NCI-H1436 (cell line): Measurements from ENCODE around the gene IL10RA.
A peak's percentile ranks its signal among the peaks of the same experiment; 100 is the strongest.
"Not testable (repeated sequence)": the region's sequence is repeated elsewhere in the genome, so short reads cannot be mapped to it uniquely, and the experiment has no call there.

Source experiments
- DNase-seq: peaks from one replicate; lab custom pipeline; 2025; lab: John Stamatoyannopoulos, UW

The IL10RA gene

DNA sequence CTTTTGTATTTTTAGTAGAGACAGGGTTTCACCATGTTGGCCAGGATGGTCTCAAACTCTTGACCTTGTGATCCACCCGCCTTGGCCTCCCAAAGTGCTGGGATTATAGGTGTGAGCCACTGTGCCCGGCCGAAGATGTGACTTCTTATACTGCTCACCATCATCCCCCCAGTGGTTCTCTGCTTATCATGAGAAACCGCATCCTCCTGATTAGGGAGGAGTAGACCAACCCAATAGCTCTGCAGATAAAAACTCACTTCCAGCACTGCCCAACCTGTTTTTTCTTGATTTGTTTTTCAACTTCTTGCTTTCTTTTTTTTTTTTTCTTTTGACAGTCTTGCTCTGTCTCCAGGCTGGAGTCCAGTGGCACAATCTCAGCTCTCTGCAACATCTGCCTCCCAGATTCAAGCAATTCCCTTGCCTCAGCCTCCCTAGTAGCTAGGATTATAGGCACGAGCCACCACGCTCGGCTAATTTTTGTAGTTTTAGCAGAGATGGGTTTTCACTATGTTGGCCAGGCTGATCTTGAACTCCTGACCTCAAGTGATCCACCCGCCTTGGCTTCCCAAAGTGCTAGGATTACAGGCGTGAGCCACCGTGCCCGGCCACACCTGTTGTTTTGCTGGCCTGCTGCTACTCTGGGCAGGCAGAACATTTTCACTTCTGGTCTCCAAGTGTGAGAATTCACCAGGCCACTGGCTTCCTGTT lies 21.5 kb downstream of the IL10RA start:
- not testable (repeated sequence) for DNase-seq

DNA sequence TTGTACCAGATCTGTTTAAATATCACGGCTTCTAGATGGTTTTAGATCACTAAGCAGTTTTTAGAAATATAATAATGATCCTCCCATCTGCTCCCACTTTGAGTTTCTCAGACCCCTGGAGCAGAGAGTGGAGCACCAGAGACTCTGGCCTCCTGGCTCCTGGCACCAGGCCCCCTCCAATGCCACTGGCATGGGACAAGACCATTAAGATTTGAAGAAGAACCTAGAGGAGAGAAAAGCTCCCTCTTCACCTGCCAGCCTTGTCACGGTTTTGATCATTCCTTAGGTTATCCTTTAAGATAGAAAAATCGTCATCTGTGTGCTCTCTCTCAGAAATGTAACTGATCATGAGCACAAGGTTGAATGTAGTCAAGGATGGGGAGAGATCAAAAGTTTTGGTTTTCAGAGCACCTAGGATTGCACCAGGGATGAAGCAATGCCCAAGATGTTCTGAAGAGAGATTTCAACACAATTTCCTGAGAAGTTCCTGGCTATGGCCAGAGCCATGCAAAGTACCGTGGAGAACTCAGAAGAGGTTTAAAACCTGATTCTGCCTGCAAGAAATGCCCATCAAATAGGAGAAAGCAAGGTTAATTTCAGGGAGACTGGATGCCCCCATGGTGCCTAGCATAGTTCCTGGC lies 22.2 kb downstream of the IL10RA start:
- no peak for DNase-seq

DNA sequence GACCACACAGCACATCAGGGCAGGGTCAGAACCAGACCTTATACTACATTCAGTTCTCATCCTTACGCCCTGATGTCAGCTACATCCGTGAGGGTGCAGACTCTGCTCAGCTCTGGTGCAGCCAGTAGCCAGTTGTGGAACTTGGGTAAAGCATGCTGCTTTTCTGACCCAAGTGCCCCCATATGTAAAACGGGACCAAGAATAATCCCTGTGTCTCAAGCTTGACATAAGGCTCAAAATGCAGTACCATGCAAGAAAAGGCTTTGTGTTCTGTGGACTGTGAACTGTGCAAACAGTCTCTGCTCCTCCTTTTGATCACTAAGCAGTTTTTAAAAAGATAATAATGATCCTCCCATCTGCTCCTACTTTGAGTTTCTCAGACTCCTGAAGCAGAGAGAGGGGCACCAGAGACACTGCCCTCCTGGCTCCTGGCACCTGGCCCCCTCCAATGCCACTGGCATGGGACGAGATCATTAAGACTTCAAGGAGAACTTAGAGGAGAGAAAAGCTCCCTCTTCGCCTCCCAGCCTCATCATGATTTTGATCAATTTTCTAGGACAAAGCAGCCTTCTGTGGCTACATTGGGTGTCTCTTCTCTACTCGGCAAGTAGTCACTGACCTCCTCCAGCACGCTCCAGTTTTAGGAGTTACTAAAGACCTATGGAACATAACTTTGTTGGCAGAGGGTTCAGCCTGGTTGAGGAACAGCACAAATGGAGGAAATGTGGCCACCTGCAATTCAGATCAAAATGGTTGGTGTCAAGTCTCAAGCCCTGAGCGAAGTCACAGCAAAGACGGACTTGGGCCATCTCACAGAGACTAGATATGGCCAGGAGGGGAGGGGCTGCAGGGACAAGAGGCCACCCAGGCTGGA lies 23.9 kb downstream of the IL10RA start:
- no peak for DNase-seq

DNA sequence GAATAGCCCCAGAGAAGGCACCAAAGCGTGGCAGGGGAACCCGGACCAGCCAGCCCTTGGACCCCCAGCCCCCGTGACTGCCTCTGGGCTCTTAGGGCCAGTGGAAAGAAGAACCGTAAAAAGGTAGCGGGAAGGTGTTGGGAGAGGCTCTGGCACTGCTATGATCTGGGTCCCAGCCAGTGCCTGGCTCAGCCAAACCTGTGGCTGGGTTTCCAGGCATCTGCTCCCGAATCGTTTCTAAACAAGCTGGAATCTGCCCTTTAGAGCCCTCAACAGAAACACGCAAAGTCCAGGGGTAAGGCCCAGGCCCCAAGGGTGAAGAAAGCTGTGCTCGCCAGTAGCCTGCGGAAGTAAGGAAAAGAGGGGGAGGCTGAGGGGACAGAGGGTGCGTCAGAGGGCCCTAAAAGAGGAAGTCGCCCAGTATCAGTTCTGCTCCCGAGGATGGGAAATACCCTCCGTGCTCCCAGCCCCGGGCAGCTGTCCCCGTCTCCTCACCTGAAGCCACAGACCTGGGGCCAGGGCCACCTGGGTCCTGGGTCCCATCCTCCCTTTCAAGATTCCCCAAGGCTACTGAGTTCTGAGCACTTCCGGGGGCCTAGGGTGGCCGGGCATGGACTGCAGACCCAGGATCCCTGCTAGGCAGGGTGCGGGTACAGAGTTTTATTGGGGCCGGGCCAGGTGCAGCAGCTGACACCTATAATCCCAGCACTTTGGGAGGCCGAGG lies 24.7 kb downstream of the IL10RA start:
- no peak for DNase-seq

DNA sequence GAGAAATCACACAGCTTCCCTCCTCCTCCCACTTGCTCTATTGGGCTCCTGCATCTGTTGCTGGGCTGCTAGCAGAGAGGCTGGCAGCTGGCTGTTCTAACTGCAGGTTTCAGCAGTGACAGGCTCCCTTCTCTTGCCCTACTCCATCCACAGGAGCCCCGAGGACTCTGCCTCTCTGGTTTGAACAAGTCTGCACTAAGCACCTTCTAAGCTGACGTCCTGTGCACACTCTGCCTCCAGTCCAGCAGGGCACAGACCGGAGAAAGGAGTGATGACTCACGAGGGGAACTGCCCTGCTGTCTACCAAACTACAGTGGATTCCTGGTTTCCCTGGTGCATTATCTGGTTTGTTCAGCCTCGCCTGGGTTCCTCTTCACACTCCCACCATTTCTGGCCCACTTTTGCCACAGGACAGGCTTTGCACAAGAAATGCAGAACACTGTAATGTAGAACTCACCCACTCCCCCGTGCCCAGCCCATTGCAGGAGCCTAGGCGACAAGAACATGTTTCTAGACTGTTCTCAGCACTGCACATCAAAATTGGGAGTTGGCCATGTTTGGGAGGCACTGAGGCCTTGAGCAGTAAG lies 26.0 kb downstream of the IL10RA start:
- no peak for DNase-seq

DNA sequence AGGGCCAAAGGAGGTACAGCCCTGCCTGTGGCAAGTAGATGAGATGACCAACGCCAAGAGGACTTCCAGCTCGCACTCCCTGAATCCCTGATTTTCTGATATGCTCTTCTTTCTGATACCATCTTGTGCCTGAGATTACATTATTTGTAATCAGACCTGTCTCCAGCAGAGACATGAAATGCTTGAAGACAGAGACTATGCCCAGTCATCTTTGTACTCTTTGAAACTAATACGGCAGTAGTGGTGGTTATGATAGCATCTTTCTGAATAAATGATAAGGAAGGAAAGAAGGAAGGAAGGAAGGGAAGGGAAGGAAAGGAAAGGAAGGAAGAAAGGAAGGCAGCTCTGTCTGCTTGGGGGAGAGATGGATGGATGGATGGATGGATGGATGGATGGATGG lies 27.8 kb downstream of the IL10RA start:
- DNase-seq, result no peak

DNA sequence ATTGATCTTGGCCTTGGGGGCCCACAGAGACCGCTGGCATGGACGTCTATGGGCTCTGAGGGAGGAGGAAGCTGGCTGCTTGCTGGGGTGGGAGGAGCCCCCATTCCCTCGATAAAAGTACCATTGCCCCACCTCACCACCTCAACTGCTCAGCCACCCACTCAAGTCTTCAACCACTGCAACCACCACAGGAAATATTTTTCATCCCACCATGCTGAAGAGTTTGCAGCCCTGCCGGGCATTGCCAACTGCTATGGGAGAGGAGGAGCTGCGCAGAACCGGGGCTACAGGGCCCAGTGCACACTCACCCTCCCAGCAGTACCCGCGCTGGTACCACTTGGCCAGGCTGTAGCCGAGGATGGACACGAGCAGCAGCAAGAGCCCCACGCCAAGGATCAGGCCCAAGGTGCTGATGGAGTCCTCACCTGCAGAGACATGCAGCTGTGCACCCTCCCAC lies 29.2 kb downstream of the IL10RA start:
- no peak for DNase-seq

DNA sequence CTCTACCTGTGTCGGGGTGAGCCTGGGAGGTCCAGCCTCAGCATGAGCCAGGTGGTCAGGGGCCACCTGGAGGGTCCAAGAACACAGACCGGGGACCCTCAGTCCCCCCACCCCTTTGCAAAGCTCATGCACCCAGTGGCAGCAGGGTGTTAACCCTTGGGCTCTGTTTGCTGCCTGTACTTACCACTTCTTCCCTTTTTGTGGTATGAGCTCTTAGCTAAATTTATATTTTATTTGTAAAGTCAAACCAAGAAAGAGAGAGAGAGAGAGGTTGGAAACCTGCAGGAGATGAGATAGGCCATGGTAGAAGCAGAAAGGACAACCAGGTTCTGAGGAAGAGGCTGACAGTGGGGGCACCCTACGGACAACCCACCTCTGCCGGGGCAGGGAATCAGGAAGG lies 29.9 kb downstream of the IL10RA start:
- no peak for DNase-seq

DNA sequence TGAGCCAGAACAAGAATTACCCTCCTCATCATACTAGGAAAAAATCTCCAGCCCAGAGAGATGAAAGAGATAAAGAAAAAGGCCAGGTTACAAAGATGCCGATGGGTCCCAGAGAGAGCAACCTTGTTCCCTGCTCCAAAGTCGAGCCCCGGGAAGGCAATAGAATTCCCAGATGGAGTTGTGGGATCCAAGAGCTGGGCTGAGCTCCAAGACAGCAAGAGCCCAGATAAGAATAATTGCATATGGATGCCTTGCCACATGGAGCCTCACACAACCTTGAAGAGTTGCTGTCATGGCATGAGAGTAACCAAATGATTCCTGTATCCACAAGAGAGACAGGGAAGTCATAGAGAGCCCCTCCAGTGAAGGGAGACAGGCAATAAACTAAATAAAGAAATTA lies 30.9 kb downstream of the IL10RA start:
- no peak for DNase-seq

DNA sequence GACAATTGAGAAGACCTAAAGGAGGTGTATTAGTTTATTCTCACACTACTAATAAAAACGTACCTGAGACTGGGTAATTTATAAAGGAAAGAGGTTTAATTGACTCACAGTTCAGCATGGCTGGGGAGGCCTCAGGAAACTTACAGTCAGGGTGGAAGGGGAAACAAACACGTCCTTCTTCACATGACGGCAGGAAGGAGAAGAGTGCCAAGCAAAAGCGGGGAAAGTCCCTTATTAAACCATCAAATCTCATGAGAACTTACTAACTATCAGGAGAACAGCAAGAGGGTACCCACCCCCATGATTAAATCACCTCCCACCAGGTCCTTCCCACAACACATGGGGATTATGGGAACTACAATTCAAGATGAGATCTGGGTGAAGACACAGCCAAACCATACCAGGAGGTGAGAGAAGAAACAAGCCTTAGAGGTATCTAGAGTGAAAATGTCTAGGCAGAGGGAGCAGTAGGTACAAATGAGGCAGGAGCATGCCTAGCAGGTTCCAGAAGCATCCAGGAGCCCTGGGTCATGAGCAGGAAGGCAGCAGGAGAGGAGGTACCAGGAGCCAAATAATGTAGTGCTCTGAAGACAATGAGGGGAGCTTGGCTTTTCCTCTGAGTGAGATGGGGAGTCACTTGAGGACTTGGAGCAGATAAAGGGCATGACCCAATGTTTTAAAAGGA lies 31.6 kb downstream of the IL10RA start:
- DNase-seq, result no peak

DNA sequence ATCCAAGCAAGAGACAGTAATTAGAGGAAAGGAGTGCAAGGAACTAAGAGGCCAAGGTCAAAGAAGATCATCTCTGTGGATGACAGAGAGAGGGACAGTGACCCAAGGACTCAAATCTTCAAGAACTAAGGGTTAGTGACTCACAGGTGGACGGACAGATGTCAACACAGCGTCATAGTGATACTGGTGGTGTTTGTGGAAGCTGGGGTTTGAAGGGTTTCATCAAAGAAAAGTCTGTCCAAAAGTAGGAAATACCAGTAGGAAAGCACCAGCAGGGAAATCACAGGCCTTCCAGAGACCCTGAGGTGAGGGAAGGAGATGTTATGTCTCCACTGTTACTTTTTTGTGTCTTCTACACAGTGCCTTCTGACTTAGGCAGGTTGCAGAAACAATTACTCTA lies 32.2 kb downstream of the IL10RA start:
- no peak for DNase-seq

DNA sequence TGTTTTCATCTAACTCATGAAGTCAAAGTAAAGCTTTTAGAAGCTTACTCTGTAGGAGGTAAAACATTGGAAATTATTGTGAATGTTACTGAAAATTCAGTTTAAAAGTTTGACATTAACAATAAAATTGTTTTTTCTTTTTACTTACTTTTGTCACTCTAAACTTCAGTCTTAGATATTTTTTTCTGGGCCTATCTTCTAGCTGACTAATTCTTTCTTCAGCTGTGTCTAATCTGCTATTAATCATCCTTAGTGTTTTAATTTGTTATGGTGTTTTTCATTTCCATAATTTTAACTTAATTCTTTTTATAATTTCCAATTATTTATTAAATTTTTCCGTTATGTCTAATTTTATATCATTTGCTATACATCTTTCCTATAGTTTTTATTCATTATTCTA lies 35.0 kb downstream of the IL10RA start:
- DNase-seq, result no peak

DNA sequence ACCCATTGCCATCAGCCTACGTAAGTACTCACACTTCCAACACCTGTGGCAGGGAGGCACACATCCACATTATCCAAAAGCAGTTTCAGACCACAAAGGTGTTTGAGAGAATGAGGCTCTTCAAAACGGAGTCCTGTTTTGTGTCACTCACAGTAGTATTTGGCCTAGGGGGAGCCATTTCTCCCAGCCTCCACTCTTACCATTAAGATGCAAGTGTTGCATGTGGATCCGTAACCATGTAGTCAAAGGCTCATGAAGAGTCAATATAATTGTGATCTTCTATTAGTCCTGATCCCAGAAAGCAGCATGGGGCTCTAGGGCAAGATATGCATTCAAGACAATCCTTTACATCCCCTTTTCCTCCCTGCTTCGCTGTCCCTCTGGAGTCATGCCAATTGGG lies 41.5 kb downstream of the IL10RA start:
- no peak for DNase-seq

DNA sequence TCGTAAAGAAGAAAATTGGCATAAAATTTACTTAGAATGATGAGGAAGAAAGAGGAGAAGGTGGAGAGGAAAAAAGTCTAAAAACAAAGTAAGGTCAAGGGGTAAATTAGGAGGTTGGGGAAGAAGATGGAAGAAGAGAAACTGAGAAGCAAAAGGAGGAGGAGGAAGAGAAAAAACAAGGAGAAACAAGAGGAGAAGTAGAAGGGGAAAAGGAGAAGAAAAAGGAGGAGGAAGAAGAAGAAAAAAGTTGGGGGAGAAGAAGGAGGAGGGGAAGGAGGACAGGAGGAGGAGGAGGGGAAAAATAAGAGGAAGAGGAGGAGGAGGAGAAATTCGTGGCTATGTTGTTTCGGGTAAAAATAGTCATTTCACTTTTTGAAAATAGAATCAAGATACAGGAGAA lies 42.4 kb downstream of the IL10RA start:
- no peak for DNase-seq

DNA sequence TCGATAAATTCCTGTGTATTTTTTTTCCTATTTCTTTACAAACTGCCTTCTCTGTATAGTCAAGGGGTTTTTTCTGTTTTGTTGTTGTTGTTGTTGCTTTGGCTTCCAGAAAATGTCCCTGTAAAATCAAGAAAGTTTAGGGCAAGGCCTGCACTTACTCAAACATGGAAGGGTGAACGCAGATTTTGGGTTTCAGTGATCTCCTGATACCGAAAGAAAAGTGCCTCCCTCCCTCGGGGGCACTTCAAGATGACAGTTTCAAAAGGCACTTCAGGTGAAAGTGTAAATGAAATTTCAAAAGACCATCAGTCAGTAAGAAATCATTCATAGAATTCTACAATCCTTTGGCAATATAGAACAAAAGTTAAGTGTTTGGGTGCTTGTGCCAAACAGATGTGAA lies 47.2 kb downstream of the IL10RA start:
- no peak for DNase-seq

DNA sequence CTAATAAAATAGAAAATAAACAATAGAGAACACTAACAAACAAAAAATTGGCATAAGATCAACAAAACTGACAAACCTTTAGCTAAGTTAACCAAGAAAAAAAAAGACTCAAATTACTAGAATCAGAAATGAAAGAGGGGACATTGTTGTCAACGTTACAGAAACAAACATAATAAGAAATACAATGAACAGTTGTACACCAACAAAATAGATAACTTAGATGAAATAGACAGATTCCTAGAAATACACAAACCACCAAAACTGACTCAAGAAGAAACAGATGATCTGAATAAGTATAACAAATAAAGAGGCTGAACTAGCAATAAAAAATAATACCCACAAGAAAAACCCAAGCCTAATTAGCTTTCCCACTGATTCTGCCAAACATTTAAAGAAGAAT lies 55.9 kb downstream of the IL10RA start:
- no peak for DNase-seq

DNA sequence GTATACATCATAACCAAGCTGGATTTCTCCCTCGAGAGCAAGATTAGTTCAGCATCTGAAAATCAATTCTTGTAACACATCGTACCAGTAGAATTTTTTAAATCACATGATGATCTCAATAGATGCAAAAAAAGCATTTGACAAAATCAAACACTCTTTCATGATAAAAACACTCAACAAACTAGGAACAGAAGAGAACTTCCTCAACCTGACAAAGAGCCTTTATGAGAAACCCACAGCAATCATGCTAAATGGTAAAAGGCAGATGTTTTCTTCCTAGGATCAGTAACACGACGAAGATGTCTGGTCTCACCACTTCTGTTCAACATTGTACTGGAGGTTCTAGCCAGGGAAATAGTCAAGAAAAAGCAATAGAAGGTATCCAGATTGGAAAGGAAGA lies 56.6 kb downstream of the IL10RA start:
- DNase-seq, result no peak

DNA sequence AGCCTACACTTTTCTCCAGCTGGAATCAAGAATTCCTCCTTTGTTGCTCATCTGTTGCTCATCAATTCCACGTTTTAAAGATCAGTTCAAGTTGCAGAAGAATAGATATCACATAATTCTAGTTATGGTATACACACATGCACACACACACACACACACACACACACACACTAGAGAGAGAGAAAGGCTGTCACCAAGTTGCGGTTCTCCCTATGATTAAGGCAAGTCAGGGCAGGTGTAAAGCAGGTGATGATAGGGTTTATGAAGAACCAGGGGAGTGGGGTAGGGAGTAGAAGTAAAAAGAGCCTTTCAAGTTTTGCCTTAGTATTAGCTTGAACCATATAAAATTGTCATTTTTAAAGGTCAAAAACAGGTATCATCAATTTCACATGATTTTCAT lies 59.0 kb downstream of the IL10RA start:
- peak; percentile 23 for DNase-seq

DNA sequence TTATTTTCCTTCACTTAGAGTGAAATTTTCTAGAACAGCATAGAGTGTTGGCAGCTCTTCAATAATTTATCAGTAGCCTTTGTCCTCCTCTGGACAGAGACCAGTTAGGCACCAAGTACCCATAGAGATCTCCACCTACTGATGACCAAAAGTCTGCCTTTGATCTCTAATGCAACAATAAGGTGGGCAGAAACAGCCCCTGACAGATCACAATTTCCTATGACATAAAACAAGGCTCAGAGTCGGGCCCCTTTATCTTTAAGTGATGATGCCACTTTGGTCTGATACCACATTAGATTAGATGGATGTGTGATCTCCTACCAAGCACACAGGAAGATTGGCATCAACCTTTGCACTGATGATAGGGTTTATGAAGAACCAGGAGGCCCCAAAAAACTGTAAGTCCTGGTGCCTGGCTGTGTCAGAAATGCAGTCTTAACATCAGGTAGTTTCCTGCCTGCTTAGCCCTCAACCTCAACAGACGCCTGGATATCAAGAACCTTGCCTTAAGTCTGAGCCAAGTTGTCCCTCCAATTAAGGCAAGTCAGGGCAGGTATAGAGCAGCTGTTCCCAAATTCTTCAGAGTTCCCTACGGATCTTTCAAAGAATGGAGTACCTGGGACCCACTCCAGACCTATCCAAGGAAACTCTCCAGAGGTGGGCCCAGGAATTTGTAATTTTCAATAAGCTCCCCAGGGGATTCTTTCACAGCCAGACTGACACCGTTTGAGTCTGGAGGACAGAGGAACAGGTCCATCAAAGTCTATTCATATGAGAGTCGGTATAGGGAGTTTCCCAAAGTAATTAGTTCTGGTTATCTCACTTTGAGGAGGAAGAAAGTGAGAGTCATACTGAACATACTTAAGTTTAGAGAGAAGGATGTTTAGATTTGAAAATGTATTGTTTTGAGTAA lies 60.1 kb downstream of the IL10RA start:
- no peak for DNase-seq
